Fibroblast of mammary gland (primary cell): ENCODE data around the gene PLXNA2.

Experiments
- DNase-seq: peaks from one replicate; pipeline ENCODE4 v3.0.0-alpha.2; 2010; ENCODE audit warnings: low read depth
- H3K4me3 ChIP-seq: 2 replicates; pipeline ENCODE4 v1.5.1; 2011; ENCODE audit warnings: low read depth, mild to moderate bottlenecking, low read length, moderate library complexity; ENCODE audit not compliant: control insufficient read depth
- CTCF ChIP-seq: conservative IDR thresholded peaks from 2 replicates; pipeline ENCODE4 v1.5.1; 2011; ENCODE audit warnings: low read depth, low read length, inconsistent platforms; ENCODE audit not compliant: control insufficient read depth, insufficient read depth

PLXNA2 gene

GRCh38 chr1:208110296-208110695, 133.9 kb downstream of the PLXNA2 start:
- no peak overlapping the region for H3K4me3 ChIP-seq
- TF ChIP-seq CTCF: no peak
- no peak for DNase-seq

GRCh38 chr1:208108646-208109330, 135.4 kb downstream of the PLXNA2 start:
- TF ChIP-seq CTCF: no peak
- H3K4me3 ChIP-seq: no peak overlapping the region
- no peak for DNase-seq

- peak; percentile 47 for DNase-seq
- H3K4me3 ChIP-seq: no peak overlapping the region
- no peak for TF ChIP-seq CTCF
Measured at GRCh38 chr1:208108213-208108608, 136.0 kb downstream of the PLXNA2 start.

- no peak overlapping the region for H3K4me3 ChIP-seq
- no peak for TF ChIP-seq CTCF
- peak; percentile 86 for DNase-seq
Measured at GRCh38 chr1:208107425-208108212, 136.6 kb downstream of the PLXNA2 start.

GRCh38 chr1:208106218-208106617, 138.0 kb downstream of the PLXNA2 start:
- no peak for DNase-seq
- no peak overlapping the region for H3K4me3 ChIP-seq
- TF ChIP-seq CTCF: no peak

- no peak for TF ChIP-seq CTCF
- DNase-seq: no peak
- H3K4me3 ChIP-seq: no peak overlapping the region
Measured at GRCh38 chr1:208105756-208106155, 138.4 kb downstream of the PLXNA2 start.
